Measurements from ENCODE around the gene BPHL.
"Not testable (repeated sequence)": the region's sequence is repeated elsewhere in the genome, so short reads cannot be mapped to it uniquely, and the experiment has no call there.

The BPHL gene

DNA sequence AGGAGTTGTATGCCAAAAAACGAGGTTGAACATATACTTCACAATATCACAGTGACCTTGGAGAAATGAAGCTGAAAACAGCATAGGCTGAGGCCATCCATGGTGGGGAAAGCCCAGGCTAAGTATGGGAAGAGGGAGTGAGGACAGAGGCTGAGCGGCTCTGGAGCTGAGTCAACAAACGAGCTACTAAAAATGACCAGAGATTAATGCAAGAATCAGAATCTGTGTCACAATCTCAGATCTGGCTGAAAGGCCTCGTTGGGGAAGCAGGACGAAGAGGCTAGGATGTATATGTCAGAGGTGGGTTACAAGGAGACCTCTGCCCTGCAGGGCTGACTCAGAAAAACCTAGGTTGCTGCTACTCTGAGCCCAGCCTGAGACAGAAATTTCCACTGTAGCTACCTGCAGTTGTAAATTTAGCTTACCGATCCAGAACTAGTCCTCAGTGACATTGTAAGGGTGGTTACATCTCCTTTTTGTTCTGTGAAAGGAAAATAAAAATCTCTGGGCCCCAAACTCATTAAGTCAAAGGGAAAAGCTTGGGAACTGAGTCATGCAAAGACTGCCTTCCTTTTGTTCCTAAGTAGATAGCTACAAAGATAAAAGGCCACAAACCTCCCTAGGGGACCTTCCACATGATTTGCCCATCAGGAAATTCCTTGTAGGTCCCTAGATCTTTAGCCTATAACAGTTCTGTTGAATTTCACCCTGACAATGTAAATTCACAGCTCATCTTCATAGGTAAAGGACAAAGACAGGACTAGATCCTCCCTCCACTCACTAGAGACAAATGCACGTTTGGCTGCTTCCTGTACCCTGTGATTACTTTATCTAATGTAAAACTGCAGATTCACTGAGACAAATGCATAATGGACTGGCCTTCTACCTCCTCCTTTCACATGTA is 47.4 kb downstream of the BPHL start:
- Histone ChIP-seq H3K4me1 (ENCODE audit: insufficient read depth, low read length) (peaks cover 34% of the 10 kb centered on the region), H2AFZ (ENCODE audit: low read depth, low read length) (no peak overlapping the region), H3K27me3 (ENCODE audit: insufficient read depth, low read length) (no peaks in the 10 kb centered on the region), H3K4me3 (ENCODE audit: low read length) (no peak overlapping the region), H3K36me3 (ENCODE audit: insufficient read depth, low read length) (no peaks in the 10 kb centered on the region), H3K9me3 (ENCODE audit: low read length) (no peaks in the 10 kb centered on the region)

DNA sequence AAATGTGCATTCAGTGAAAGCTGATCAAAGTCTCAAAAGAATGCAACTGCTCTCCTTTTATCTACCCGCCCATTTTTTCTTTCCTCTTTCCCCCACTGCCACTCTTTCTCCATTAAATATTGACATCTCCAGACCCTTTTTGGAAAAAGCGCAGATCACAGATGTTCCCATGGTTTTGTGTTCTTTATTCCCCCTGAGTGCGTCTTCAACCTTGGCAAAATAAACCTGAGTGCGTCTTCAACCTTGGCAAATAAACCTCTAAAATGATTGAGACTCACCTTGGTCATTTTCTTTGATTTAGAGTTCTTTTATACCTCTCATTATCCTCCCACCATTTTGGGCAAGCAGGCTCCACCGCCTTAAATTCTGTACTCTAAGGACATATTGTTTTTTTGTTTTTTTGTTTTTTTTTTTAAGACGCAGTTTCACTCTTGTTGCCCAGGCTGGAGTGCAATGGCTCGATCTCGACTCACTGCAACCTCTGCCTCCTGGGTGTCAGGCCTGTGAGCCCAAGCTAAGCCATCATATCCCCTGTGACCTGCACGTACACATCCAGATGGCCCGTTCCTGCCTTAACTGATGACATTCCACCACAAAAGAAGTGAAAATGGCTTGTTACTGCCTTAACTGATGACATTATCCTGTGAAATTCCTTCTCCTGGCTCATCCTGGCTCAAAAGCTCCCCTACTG is 48.2 kb downstream of the BPHL start:
- not testable (repeated sequence) for H3K36me3 ChIP-seq (ENCODE audit: insufficient read depth, low read length); H3K27me3 ChIP-seq (ENCODE audit: insufficient read depth, low read length); H3K4me3 ChIP-seq (ENCODE audit: low read length); H3K9me3 ChIP-seq (ENCODE audit: low read length); H2AFZ ChIP-seq (ENCODE audit: low read depth, low read length)
- peaks cover 37% of the 10 kb centered on the region for H3K4me1 ChIP-seq (ENCODE audit: insufficient read depth, low read length)

DNA sequence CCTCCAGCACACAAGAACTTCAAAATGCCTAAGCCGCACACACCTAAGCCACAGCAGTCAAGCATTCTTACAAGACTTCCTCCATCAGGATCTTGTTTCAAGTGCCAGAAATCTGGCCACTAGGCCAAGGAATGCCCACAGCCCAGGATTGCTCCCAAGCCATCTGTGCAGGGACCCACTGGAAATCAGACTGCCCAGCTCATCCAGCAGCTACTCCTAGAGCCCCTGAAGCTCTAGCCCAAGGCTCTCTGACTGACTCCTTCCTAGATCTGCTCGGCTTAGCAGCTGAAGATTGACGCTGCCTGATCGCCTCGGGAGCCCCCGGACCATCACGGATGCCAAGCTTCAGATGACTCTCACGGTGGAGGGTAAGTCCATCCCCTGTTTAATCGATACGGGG is 49.5 kb downstream of the BPHL start:
- H3K4me1 ChIP-seq (ENCODE audit: insufficient read depth, low read length), result peaks cover 34% of the 10 kb centered on the region
- H2AFZ ChIP-seq (ENCODE audit: low read depth, low read length); H3K36me3 ChIP-seq (ENCODE audit: insufficient read depth, low read length); H3K27me3 ChIP-seq (ENCODE audit: insufficient read depth, low read length); H3K4me3 ChIP-seq (ENCODE audit: low read length); H3K9me3 ChIP-seq (ENCODE audit: low read length): not testable (repeated sequence)

DNA sequence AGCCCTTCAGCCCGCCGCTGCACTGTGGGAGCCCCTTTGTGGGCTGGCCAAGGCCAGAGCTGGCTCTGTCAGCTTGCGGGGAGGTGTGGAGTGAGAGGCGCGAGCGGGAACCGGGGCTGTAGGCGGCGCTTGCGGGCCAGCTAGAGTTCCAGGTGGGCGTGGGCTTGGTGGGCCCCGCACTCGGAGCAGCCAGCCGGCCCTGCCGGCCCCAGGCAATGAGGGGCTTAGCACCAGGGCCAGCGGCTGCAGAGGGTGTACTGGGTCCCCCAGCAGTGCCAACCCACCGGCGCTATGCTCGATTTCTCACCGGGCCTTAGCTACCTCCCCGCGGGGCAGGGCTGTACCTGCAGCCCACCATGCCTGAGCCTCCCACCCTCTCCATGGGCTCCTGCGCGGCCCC is 52.2 kb downstream of the BPHL start:
- not testable (repeated sequence) for H3K4me3 ChIP-seq (ENCODE audit: low read length); H2AFZ ChIP-seq (ENCODE audit: low read depth, low read length); H3K9me3 ChIP-seq (ENCODE audit: low read length); H3K36me3 ChIP-seq (ENCODE audit: insufficient read depth, low read length); H3K27me3 ChIP-seq (ENCODE audit: insufficient read depth, low read length)
- peaks cover 20% of the 10 kb centered on the region for H3K4me1 ChIP-seq (ENCODE audit: insufficient read depth, low read length)

DNA sequence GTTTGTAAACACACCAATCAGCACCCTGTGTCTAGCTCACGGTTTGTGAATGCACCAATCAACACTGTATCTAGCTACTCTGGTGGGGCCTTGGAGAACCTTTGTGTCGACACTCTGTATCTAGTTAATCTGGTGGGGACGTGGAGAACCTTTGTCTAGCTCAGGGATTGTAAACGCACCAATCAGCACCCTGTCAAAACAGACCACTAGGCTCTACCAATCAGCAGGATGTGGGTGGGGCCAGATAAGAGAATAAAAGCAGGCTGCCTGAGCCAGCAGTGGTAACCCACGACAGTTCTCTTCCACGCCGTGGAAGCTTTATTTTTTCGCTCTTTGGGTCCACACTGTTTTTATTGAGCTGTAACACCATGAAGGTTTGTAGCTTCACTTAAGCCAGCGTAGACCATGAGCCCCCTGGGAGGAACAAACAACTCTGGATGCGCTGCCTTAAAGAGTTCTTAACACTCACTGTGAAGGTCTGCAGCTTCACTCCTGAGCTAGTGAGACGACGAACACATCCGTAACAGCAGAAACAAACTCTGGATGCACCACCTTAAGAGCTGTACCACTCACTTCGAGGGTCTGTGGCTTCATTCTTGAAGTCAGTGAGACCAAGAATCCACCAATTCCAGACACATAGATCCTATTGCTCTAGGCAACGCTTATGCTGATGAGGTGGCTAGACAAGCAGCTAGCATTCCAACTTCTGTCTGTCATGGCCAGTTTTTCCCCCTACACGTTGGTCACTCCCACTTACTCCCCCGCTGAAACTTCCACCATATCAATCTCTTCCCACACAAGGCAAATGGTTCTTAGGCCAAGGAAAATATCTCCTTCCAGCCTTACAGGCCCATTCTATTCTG is 53.0 kb downstream of the BPHL start:
- not testable (repeated sequence) for H3K9me3 ChIP-seq (ENCODE audit: low read length); H3K27me3 ChIP-seq (ENCODE audit: insufficient read depth, low read length); H3K4me3 ChIP-seq (ENCODE audit: low read length); H2AFZ ChIP-seq (ENCODE audit: low read depth, low read length); H3K36me3 ChIP-seq (ENCODE audit: insufficient read depth, low read length)
- H3K4me1 ChIP-seq (ENCODE audit: insufficient read depth, low read length), result peaks cover 20% of the 10 kb centered on the region

DNA sequence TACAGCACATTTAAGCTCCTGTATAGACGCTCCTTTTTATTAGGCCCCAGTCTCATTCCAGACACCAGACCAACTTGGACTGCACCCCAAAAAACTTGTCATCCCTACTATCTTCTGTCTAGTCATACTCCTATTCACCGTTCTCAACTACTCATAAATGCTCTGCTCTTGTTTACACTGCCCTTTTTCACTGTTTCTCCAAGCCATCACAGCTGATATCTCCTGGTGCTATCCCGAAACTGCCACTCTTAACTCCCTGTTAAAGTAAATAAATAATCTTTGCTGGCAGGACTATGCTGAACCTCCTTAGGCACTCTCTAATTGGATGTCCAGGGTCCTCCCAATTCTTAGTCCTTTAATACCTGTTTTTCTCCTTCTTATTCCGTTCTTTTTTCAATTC is 54.3 kb downstream of the BPHL start:
- not testable (repeated sequence) for H3K36me3 ChIP-seq (ENCODE audit: insufficient read depth, low read length); H2AFZ ChIP-seq (ENCODE audit: low read depth, low read length); H3K27me3 ChIP-seq (ENCODE audit: insufficient read depth, low read length); H3K4me3 ChIP-seq (ENCODE audit: low read length); H3K9me3 ChIP-seq (ENCODE audit: low read length)
- peaks cover 18% of the 10 kb centered on the region for H3K4me1 ChIP-seq (ENCODE audit: insufficient read depth, low read length)

DNA sequence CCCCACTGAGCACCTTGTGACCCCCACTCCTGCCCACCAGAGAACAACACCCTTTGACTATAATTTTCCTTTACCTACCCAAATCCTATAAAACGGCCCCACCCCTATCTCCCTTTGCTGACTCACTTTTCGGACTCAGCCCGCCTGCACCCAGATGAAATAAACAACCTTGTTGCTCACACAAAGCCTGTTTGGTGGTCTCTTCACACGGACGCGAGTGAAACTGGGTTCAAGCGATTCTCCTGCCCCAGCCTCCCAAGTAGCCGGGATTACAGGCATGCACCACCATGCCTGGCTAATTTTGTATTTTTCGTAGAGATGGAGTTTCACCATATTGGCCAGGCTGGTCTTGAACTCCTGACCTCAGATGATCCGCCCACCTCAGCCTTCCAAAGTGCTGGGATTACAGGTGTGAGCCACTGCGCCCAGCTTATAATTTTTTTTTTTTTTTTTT is 55.2 kb downstream of the BPHL start:
- not testable (repeated sequence) for H3K27me3 ChIP-seq (ENCODE audit: insufficient read depth, low read length); H3K36me3 ChIP-seq (ENCODE audit: insufficient read depth, low read length); H3K4me3 ChIP-seq (ENCODE audit: low read length); H3K9me3 ChIP-seq (ENCODE audit: low read length); H2AFZ ChIP-seq (ENCODE audit: low read depth, low read length)
- peaks cover 18% of the 10 kb centered on the region for H3K4me1 ChIP-seq (ENCODE audit: insufficient read depth, low read length)

DNA sequence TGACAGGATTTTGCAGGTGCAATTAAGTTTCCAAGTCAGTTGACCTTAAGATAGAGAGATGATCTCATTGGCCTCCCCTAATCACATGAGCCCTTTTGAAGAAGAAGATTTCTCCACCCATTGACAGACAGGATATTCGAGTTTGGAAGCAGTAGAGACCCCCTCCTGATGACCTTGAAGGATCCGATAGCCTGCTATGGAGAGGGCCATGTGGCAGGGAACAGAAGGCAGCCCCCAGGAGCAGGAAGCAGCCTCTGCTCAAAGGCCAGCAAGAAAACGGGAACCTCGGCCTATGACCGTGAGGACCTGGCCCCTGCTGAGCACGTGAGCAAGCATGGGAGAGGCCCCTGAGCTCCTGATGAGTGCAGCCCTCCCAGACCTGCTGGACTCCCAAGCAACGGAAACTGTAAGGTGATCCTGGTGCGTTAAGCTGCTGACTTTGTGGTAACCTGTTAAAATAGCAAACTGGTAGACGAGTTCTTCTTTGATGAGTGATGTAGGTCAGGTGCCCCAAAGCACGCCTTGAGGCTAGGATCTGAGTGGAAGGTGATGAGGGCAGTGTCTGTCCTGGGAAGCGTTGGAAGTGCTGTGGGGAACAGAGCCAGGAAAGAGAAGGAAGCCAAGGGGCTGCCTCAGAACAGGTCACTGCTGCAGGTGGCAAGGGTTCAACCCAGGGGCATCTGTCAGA is 57.3 kb downstream of the BPHL start:
- H3K36me3 ChIP-seq (ENCODE audit: insufficient read depth, low read length), result no peaks in the 10 kb centered on the region
- no peaks in the 10 kb centered on the region for H3K27me3 ChIP-seq (ENCODE audit: insufficient read depth, low read length)
- no peaks in the 10 kb centered on the region for H3K9me3 ChIP-seq (ENCODE audit: low read length)
- H3K4me3 ChIP-seq (ENCODE audit: low read length), result no peak overlapping the region
- no peak overlapping the region for H2AFZ ChIP-seq (ENCODE audit: low read depth, low read length)
- H3K4me1 ChIP-seq (ENCODE audit: insufficient read depth, low read length), result peaks cover 21% of the 10 kb centered on the region

DNA sequence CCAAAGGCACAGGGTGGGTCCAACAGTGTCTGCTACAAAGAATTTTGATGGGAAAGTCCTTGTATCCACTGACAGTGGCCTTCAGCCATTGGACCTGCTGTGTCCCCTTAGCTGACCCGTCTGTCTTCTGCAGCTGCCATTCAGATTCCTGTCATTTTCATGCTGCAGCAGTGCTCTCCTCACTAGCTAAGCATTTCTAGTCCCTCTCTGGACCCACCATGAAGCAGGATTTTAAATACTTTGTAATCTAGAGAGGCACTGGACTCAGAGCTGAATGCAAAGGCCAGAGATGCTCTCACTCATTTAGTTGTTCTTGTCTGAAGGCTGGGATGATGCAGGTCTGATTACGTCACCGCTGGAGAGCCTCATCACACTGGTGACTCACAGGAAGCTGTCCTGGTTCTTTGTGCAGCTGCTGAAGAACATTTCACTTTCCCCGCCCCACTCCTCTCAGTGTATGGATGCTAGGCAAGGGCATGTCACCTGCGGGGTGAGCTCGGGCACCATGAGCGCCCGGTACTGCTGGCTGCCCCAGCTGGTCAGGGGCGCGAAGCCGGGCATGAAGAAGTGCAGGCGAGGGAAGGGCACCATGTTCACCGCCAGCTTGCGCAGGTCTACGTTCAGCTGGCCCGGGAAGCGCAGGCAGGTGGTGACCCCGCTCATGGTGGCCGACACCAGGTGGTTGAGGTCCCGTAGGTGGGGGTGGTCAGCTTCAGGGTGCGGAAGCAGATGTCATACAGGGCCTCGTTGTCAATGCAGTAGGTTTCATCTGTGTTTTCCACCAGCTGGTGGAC is 58.2 kb downstream of the BPHL start:
- Histone ChIP-seq H3K9me3 (ENCODE audit: low read length) (no peaks in the 10 kb centered on the region), H3K4me3 (ENCODE audit: low read length) (no peak overlapping the region), H3K27me3 (ENCODE audit: insufficient read depth, low read length) (no peaks in the 10 kb centered on the region), H3K4me1 (ENCODE audit: insufficient read depth, low read length) (peaks cover 17% of the 10 kb centered on the region), H3K36me3 (ENCODE audit: insufficient read depth, low read length) (no peaks in the 10 kb centered on the region), H2AFZ (ENCODE audit: low read depth, low read length) (no peak overlapping the region)

DNA sequence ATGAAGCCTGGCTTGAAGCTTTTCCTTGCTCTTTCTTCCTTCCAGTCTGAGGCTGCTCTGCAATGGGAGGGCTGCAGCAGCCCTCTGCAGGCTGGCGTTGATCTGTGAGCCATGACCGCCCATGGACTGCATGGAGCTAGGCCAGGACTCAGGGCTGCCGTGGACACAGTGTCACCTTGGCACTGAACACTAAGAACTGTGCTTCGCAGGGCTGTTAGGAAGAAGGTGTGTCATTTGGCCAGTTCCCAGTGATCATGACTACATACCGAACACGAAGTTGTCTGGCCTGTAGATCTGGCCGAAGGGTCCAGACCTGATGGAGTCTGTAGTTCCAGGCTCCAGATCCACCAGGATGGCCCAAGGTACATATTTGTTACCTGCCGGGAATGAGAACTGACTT is 60.2 kb downstream of the BPHL start:
- H2AFZ ChIP-seq (ENCODE audit: low read depth, low read length), result not testable (repeated sequence)

DNA sequence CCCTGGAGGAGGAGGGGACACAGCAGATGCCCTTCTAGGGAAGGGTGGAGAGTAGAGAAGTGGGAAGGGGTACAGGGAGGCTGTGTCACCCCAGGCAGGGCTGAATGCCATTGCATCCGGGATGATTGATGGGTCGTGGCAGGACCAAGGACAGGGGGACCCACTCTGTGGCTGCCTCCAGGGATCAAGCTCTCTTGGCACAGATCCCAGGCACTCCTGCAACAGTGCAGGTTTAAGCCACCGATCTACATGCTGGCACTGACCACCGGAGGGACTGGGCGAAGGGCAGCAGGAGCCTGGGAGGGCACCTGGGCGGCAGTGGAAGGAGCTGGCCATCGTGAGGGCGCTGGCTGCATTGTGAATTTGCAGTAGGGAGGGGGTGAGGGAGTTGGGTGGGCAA is 61.4 kb downstream of the BPHL start:
- H3K4me1 ChIP-seq (ENCODE audit: insufficient read depth, low read length), result peaks cover 15% of the 10 kb centered on the region
- not testable (repeated sequence) for H3K27me3 ChIP-seq (ENCODE audit: insufficient read depth, low read length); H3K36me3 ChIP-seq (ENCODE audit: insufficient read depth, low read length); H2AFZ ChIP-seq (ENCODE audit: low read depth, low read length); H3K9me3 ChIP-seq (ENCODE audit: low read length)
- peak overlapping the region; percentile 45 for H3K4me3 ChIP-seq (ENCODE audit: low read length)

More for the DNA sequence above, 60.2 kb downstream of the BPHL start:
- H3K9me3 ChIP-seq (ENCODE audit: low read length); H3K4me3 ChIP-seq (ENCODE audit: low read length); H3K27me3 ChIP-seq (ENCODE audit: insufficient read depth, low read length); H3K36me3 ChIP-seq (ENCODE audit: insufficient read depth, low read length): not testable (repeated sequence)
- H3K4me1 ChIP-seq (ENCODE audit: insufficient read depth, low read length), result peaks cover 15% of the 10 kb centered on the region

DNA sequence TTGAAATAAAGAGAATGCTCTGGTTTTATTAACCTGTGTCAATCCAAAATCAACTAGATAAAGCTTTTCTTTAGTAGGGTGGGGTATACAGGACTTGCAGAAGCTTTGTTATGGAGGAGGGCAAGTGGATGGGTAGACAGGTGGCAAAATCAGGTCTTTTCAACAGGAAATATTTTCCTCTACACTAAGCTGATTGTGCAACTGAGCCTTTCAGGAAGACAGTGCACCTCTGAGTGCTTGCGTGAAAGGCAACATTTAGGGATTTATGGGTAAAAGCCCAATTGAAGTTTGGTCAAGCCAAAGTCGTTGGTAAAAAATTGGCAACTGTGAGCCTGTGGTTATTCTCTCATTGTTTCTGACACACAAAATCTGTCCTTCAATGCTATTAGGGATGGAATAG is 62.6 kb downstream of the BPHL start:
- H3K9me3 ChIP-seq (ENCODE audit: low read length), result peaks cover 2% of the 10 kb centered on the region
- H2AFZ ChIP-seq (ENCODE audit: low read depth, low read length), result no peak overlapping the region
- peaks cover 6% of the 10 kb centered on the region for H3K36me3 ChIP-seq (ENCODE audit: insufficient read depth, low read length)
- H3K4me3 ChIP-seq (ENCODE audit: low read length), result no peak overlapping the region
- no peaks in the 10 kb centered on the region for H3K27me3 ChIP-seq (ENCODE audit: insufficient read depth, low read length)
- H3K4me1 ChIP-seq (ENCODE audit: insufficient read depth, low read length), result peaks cover 12% of the 10 kb centered on the region

Data from neuron (in vitro differentiated cells).